RPMI8226 (cell line): ENCODE measurements around the gene KDM4B.

Experiments used
- DNase-seq: peaks from one replicate; pipeline ENCODE4 v3.0.0-alpha.2; 2015

KDM4B gene

DNA sequence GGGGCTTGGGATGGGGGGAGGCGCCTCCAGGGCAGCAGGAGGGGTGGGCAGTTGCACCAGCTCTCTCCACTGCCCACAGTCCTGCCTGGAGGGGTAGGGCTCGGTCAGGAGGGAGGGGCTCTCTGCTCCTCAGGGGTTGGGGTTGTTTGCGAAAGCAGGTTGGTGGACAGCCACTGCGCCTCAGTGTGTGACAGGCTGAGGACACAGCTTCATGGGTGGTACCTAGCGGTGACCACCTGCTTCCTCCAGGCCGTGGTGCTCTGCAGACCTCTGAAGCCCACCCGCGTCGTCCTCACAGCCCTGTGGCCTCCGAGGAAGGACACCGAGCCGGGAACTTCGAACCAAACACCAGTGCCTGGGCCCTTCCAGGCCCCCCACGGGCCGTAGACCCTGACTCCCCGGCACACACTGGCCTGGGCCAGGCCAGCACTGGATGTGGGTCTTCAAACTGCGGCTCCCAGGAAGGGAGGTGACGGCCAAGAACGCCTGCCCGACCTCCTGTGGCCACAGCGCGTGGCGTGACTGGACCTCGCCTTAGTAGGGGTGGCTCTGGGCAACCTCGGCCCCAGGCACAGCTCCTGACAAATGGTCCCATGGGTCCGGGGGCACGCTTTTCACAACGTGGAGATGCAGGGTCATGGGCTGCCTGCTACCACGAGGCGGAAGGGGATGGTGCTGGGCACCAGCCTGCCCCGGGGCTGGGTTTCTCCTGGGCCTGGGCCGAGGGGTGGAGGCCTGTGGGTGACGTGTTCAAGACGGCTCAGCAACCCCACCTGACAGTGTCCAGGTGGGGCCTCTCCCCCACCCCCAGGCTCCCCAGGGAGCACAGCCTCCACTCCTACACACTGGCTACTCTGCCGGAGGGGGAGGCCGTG lies 173.2 kb downstream of the KDM4B start:
- no peak for DNase-seq

DNA sequence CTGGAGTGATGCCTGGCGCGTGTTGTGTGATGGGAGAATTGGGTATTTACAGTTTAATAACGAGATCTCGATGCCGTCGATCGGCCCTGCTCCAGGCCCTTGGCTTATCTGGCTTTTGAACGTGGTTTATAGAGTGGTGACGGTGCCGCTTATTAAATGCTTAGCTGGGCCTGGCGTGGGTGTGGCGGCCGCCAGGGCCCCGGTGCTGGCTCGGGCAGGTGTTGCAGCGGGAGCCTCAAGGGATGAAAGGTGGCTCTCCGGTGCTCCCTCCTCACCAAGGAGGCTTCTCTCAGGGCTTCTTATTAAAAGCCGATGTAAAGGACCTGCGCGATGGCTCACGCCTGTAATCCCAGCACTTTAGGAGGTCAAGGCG lies 173.8 kb downstream of the KDM4B start:
- DNase-seq: no peak

DNA sequence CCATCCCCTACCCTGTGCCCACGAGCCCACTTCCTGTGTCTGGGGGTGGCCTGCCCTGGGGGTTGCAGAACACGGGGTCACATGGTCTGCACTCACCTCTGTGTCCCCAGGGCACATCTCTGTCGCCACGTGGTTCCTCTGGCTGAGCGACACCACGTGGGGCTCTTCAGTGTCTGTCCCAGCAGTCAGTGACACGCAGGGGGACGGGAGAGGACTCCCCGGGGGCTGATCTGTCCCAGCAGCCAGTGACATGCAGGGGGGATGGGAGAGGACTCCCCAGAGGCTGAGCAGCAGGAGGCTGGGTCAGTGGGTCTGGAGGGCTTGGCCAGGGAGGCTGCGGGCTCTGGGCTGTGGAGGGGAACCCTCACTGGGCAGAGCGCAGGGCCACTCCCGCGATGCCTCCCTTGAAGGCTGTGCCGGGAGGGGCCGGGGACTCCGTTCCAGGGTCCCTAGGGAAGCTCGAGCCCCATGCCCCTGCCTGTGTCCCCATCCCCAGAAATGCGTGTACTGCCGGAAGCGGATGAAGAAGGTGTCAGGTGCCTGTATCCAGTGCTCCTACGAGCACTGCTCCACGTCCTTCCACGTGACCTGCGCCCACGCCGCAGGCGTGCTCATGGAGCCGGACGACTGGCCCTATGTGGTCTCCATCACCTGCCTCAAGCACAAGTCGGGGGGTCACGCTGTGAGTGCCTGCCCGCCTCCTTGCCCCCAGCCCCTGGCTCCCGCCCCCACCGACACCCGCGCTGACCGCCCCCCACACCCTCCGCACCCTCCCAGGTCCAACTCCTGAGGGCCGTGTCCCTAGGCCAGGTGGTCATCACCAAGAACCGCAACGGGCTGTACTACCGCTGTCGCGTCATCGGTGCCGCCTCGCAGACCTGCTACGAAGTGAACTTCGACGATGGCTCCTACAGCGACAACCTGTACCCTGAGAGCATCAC lies 174.8 kb downstream of the KDM4B start:
- DNase-seq: no peak

DNA sequence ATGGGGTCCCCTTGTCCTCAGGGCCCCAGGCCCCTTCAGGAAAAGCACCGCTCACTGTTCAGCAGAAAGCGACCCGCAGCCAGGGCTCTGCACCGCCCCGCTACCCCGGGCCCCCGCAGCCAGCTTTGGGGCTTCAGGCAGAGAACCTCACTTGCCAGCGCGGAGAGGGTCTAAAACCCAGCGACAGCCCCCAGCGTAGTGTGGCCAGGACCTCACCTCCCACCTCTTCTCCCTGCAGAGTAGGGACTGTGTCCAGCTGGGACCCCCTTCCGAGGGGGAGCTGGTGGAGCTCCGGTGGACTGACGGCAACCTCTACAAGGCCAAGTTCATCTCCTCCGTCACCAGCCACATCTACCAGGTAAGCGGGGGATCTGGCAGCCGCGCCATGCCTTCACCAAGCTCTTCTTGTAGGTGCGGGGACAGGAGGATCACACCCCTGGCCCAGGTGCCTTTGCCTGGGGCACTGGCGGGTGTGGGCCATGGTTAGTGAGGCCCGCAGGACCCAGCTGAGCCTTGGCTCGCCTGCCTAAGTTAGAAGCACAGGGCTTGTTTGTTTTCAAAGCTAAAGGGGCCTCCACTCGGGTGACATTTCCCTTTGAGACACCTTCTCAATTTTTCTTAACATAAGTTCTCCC lies 175.7 kb downstream of the KDM4B start:
- no peak for DNase-seq

DNA sequence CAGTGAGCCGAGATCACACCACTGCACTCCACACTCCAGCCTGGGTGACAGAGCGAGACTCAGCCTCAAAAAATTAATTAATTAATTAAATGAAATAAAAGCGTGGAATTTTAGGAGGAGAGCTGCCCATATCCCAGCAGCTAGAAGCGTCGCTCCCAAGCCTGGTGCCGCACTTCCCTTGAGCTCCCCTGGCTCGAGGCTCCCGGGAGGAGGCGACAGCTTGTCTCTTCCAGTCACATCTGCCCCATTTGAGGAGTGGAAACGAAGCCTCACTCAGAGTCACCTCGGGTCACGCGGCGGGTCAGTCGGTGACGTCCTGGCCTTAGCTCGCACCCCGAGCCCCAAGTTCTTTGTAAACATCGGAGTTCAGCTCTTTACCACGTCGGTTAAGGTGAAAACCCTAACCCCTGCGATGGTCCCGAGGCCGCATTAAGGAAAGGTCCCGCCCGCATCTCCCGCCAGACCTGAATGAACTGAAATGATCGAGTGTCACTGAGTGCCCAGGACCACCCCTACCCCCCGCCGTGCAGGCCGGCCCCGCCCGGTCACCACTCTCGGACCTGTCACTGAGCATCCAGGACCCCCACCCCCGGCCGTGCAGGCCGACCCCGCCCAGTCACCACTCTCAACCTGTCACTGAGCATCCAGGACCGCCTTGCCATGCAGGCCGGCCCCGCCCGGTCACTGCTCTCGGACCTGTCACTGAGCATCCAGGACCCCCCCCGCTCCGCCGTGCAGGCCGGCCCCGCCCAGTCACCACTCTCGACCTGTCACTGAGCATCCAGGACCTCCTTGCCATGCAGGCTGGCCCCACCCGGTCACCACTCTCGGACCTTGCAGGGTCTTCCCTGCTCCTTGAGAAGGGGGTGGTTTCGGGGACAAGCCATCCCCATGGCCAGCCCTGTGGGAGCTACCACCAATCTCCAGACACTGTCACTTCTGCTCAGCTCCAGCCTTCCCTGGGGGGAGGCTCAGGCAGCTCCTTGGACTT lies 176.9 kb downstream of the KDM4B start:
- DNase-seq: no peak

DNA sequence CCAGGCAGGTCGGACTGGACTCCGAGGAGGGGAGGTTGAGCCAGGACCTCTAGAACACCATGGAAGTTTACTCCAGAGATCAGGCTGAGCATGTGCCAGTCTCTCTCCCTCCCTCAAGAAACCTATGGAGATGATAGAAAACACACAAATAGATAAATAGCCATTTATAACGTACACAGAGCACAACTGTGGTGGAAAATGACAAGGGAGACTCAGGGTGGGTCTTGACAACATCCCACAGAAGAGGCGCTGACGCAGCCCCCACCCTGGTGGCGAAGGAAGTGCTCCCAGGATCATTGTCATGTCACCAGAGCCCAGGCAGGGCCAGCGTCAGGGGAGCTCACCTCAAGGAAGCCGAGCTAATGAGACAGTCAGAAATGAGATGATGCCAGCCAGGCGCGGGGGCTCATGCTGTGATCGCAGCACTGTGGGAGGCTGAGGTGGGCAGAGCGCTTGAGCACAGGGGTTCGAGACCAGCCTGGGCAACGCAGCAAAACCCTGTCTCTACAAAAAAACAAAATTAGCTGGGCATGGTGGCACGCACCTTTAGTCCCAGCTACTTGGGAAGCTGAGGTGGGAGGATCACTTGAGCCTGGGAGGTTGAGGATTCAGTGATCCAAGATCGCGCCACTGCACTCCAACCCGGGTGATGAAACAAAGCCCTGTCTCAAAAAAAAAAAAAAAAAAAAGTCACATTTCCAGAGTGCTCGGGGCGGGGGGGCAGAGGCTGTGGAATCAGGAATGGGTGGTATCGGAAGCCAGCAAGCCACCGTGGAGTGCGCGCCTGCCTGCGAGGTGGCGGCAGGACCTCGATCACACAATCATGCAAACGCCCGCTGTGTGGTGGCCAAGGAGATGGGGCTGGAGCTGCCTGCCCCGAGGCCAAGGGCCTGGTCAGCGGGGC lies 178.4 kb downstream of the KDM4B start:
- no peak for DNase-seq

DNA sequence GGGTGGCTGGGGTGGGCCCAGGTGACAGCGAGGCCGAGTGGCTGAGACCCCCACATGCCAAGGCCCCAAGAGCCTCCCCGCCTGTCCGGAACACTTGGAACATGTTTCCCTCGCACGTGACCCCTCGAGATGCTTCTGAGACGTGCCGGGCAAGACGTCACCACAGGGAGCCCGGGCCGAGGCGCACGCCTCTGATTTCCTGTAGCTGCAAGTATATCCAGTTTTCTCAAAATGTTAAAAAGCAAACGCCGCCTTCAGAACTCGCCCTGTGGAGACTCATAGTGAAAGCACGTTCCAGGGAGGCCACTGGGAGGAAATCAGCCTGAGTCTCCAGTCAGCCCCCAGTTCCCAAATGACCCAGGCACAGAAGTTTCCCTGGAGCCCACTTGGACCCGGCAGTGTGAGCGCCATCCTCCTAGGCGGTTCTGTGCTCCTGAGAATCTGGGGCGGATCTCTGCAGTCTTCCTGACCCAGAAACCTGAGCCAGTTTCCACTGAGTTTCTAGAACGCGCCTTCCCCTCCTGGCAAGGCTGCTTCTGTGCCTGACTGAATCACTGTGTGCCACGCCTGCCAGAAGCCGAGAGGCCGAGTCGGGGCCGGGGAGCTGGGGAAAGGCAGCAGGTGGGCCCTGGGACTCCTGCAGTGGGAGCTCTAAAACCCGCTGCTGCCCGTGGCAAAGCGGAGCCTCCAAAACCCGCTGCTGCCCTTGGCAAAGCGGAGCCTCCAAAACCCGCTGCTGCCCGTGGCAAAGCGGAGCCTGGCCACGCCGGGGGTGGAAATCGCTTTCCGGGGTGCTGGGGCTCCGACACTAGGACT lies 179.3 kb downstream of the KDM4B start:
- DNase-seq: no peak

DNA sequence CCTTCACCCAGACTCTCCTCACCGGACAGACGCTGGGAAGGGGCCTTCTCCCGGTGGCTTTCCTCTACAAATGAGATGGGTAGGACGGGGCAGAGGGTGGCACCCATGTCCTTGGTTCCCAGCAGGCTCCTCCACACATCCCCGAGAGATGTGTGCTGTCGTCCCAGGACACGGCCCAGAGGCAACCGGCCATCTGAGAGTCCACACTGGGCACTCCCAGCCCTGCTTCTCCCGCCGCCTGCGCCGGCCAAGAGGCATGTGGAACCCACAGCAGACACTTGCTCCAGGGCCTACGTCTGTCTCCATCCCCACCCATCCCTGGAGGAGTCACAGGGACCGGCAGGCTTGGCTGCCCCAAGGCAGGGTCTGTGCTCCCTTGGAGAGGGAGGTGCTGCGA lies 179.9 kb downstream of the KDM4B start:
- DNase-seq: no peak

DNA sequence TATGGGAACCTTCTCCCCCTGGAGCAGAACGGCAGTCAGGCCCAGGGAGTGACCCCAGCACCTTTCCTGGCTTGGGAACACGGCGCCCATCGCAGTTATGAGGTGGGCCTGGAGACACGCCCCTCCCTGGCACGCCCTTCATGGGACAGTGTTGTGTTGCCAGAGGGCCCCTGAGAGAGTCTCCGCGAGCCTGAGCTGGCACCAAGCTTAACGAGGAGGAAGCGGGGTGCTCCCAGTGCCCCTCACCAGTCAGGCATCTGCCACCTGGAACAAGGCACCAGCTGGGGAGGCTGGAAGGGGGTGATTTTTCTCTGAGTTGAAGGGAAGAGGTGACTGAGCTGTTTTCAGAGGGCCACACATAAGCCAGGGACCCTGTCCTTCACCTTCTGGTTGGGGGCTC lies 180.6 kb downstream of the KDM4B start:
- no peak for DNase-seq

DNA sequence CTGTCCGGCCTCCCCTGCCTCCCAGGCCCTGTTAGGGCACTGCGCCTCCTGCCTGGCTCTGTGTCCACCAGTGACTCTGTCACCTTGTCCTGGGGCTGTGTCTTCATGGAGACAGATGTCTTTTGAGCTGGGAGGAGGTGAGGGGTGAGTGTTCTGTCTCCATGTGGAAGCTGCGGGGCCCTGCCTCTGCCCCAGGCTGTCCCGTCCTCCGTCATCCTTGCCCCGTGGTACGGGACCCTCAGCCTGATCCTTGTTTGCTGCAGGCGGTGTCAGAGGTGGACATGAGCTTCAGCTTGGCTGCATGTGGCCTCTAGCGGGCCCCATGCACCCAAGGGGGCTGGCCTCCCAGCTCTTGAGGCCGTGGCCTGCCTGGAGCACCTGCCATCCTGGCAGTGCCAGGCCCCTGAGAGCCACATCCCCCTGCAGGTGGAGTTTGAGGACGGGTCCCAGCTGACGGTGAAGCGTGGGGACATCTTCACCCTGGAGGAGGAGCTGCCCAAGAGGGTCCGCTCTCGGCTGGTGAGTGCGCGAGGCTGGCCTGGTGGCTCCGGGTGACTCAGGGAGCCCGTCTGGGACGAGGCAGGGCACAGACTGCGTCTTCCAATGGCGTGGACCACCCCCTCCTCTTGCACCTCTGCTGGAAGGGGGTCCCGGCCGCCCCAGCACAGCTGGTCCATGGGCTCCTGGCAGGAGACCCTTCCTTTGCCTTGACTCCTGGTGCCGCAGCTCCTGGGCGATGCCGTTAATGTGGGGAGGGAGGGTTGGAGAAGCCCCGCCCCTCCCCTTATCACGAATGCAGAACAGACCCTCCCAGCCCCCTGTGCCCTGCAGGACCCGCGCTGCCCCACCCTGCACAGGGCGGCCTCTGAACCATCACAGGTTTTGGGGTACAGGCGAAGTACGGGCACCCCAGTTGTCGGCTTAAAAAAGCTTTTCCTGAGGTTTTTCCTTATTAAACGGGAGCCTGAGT lies 181.3 kb downstream of the KDM4B start:
- DNase-seq: no peak

DNA sequence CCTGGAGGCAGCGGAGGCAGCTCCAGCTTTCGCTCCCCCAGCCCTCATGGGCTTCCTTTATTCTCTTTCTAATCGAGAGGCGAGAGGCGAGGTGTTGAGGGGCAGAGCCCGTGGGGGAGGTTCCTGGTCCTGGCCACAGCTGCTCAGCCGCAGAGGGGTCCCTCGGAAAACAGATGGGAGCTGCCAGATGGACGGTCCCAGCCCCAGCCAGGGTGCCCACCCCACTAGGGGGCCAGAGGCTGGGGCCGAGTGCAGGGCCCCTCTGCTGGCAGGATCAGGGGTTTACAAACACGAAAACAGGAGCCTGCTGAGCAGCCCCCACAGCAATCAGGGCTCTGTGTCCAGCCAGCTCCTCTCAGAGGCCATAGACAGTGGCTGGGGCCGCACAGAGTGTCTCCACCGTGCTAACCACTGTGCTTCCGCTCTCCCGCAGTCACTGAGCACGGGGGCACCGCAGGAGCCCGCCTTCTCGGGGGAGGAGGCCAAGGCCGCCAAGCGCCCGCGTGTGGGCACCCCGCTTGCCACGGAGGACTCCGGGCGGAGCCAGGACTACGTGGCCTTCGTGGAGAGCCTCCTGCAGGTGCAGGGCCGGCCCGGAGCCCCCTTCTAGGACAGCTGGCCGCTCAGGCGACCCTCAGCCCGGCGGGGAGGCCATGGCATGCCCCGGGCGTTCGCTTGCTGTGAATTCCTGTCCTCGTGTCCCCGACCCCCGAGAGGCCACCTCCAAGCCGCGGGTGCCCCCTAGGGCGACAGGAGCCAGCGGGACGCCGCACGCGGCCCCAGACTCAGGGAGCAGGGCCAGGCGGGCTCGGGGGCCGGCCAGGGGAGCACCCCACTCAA lies 182.2 kb downstream of the KDM4B start:
- DNase-seq: no peak

DNA sequence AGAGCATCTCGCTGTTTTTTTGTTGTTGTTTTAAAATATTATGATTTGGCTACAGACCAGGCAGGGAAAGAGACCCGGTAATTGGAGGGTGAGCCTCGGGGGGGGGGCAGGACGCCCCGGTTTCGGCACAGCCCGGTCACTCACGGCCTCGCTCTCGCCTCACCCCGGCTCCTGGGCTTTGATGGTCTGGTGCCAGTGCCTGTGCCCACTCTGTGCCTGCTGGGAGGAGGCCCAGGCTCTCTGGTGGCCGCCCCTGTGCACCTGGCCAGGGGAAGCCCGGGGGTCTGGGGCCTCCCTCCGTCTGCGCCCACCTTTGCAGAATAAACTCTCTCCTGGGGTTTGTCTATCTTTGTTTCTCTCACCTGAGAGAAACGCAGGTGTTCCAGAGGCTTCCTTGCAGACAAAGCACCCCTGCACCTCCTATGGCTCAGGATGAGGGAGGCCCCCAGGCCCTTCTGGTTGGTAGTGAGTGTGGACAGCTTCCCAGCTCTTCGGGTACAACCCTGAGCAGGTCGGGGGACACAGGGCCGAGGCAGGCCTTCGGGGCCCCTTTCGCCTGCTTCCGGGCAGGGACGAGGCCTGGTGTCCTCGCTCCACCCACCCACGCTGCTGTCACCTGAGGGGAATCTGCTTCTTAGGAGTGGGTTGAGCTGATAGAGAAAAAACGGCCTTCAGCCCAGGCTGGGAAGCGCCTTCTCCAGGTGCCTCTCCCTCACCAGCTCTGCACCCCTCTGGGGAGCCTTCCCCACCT lies 183.3 kb downstream of the KDM4B start:
- DNase-seq: no peak

DNA sequence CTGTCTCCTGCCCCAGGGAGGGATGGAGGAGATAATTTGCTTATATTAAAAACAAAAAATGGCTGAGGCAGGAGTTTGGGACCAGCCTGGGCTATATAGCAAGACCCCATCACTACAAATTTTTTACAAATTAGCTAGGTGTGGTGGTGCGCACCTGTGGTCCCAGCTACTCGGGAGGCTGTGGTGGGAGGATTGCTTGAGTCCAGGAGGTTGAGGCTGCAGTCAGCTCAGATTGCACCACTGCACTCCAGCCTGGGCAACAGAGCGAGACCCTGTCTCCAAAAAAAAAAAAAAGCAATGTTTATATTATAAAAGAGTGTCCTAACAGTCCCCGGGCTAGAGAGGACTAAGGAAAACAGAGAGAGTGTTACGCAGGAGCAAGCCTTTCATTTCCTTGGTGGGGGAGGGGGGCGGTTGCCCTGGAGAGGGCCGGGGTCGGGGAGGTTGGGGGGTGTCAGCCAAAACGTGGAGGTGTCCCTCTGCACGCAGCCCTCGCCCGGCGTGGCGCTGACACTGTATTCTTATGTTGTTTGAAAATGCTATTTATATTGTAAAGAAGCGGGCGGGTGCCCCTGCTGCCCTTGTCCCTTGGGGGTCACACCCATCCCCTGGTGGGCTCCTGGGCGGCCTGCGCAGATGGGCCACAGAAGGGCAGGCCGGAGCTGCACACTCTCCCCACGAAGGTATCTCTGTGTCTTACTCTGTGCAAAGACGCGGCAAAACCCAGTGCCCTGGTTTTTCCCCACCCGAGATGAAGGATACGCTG lies 184.0 kb downstream of the KDM4B start:
- no peak for DNase-seq

DNA sequence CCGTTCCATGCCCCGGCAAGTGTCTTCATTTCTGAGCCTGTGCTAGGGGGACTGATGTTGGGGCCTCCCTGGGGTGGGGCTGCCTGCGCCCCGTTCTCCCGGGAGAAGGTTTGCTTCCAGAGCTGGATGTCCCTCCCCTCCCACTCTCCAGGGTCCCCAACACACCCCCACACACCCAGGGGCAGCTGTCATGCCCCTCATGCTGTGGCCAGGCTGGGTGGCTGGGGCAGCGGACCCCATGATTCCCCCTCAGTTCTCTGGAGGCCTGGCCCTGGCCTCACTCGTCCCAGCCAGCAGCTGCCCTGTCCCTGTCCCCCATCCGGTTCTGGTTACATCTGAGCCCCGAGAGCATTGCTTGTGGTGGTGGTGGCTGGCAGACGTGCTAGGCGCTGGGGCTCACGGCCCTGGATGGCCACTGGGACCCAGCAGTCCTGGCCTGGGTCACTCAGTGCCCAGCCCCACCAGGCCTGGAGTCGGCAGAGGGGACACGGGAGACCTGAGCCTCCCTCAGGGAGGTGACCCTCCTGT lies 184.8 kb downstream of the KDM4B start:
- DNase-seq: no peak

DNA sequence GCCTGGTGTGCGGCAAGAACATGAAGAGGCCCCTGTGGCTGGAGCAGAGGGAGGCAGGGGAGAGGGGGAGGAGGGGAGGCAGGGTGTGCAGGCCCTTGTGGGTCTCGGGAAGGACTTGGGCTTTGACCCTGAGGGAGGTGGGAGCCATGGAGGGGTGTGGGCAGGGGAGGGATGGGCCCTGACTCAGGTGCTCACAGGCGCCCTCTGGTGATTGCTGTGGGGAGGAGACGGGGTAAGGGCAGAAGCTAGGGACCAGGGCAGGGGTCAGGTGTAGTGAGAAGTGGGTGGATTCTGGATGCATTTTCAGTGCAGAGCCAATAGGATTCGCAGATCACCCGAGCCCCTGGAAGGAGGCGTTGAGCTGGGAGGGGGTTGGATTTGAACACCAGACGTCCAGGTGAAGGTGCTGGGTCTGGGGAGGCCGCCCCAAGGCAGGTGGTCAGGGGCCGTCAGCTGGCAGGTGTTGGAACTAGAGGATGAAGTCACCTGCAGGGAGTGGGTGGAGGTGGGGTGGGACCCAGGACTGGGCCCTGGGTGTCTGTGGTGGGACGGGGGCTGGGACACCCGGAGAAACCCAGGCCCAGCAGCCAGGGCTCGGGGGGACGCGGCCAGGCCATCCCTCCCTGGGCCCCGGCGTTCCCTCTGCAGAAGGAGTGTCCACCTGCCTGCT lies 185.4 kb downstream of the KDM4B start:
- peak; percentile 41 for DNase-seq
